ENCODE results near the gene ITGB1BP1. TPM values are rescaled to one million over a fixed set of nuclear protein-coding genes. Genes with fewer than 3 reads are reported as not detected.
"Not testable (repeated sequence)": the region's sequence is repeated elsewhere in the genome, so short reads cannot be mapped to it uniquely, and the experiment has no call there.

The ITGB1BP1 gene
- total RNA-seq, 1 experiment from 2014 or later: 93.1 TPM

DNA sequence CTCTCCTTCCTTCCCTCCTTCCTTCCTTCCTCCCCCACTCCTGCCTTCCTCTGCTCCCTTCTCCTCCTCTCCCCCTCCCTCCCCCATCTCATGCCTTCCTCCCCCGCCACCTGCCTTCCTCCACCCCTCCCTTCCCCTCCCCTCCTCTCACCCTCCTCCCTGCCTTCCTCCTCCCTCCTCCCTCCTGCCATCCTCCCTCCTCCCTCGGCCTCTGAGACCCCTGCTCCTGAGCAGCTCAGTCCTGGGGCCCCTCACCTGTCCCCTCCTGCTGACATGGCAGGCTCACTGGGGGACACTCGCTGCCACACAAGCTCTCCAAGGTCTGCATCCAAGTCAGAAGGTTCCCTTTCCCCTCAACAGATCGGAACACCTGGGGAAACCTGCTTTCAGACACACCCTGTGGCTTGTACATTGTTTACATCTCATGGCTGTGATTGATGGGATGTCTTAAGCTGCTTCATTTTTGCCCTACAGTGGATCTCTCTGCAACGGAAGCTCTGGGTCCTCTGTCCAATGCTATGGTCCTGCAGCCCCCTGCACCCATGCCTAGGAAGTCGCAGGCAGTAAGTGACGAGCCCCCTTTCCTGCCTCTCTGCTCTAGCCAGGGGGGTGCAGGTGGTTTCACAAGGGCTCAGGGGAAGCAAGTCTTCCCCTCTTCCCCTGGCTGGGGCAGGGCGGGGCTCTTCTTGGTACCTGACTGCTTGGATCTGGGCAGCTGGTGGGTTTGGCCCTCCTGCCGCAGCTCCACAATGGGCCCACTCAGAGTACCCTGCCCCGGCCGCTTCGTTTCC, 22.9 kb downstream of the ITGB1BP1 start:
- intact Hi-C loops (cut with micrococcal nuclease; ENCODE audit: unreplicated experiment): no loop called here
- TF ChIP-seq, protein P1, sequence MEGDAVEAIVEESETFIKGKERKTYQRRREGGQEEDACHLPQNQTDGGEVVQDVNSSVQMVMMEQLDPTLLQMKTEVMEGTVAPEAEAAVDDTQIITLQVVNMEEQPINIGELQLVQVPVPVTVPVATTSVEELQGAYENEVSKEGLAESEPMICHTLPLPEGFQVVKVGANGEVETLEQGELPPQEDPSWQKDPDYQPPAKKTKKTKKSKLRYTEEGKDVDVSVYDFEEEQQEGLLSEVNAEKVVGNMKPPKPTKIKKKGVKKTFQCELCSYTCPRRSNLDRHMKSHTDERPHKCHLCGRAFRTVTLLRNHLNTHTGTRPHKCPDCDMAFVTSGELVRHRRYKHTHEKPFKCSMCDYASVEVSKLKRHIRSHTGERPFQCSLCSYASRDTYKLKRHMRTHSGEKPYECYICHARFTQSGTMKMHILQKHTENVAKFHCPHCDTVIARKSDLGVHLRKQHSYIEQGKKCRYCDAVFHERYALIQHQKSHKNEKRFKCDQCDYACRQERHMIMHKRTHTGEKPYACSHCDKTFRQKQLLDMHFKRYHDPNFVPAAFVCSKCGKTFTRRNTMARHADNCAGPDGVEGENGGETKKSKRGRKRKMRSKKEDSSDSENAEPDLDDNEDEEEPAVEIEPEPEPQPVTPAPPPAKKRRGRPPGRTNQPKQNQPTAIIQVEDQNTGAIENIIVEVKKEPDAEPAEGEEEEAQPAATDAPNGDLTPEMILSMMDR (IDR thresholded peaks at IDR 0.05; ENCODE audit: unreplicated experiment): no peak
- Mint-ChIP-seq H3K4me3 (ENCODE audit: low read depth, unreplicated experiment) (no peak overlapping the region), H3K36me3 (ENCODE audit: insufficient read depth, unreplicated experiment) (peaks cover 49% of the 10 kb centered on the region), H3K4me1 (ENCODE audit: low read depth, unreplicated experiment) (no peaks in the 10 kb centered on the region), H3K9me3 (ENCODE audit: low read depth, unreplicated experiment) (no peaks in the 10 kb centered on the region), H3K27me3 (ENCODE audit: unreplicated experiment) (no peaks in the 10 kb centered on the region), H3K27ac (ENCODE audit: unreplicated experiment) (no peak overlapping the region)
- no peak for DNase-seq
- BruUV-seq (replicated peaks): no TSS peak
- CTCF ChIA-PET: no interaction called here

DNA sequence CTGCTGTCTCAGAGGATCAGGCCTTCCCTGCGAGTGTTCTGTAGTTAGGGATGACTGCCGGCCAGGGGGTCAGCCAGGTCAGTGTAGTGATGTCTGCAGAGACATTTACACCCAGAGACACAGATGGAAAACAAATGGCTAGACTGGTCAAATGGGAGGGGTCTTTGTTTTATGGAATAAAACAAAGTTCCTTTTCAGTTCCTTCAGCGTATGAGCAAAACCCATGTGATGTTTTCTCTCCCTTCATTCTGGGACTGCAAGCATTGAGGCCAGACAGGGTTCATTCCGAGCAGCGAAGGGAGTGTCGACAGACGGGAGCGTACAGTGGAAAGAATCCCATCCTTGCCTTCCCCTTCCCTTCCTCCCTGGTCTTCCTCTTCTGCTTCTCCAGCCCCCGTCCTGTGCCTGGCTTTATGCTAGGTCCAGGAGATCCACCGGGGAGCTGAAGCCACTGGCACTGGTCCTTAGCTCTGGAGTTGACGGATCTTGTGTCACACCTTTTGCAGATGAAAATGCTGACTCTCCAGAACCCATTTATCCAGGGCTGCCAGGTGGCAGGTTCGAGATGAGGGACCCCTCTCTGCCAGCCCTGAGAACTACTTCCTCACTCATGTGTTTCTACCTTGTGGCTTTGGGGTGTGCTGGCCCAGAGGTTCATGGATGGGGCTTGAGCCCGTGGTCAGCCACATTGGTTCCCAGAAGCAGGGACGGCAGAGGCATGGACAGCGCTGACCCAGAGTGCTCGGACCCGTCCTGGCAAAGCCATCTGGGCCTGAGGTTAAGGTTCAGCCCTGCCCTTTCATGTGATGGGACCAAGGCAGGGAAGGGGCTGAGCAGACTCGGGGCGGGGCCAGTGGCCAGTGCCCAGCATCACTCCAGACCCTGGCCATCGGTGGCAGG, 24.2 kb downstream of the ITGB1BP1 start:
- CTCF ChIA-PET: no interaction called here
- DNase-seq: no peak
- H3K27ac Mint-ChIP-seq (ENCODE audit: unreplicated experiment): no peak overlapping the region

DNA sequence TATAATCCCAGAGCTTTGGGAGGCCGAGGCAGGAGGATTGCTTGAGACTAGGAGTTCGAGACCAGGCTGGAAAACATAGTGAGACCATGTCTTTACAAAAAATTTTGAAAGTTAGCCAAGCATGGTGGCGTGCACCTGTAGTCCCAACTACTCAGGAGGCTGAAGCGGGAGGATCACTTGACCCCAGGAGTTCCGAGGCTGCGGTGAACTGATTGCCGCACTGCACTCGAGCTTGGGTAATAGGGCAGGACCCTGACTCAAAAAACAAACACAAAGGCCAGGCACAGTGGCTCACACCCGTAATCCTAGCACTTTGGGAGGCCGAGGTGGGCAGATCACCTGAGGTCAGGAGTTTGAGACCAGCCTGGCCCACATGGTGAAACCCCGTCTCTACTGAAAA, 25.1 kb downstream of the ITGB1BP1 start:
- DNase-seq; H3K9me3 Mint-ChIP-seq (ENCODE audit: low read depth, unreplicated experiment); intact Hi-C loops (cut with micrococcal nuclease; ENCODE audit: unreplicated experiment); BruUV-seq (replicated peaks); CTCF ChIA-PET; H3K27ac Mint-ChIP-seq (ENCODE audit: unreplicated experiment); H3K4me3 Mint-ChIP-seq (ENCODE audit: low read depth, unreplicated experiment); H3K27me3 Mint-ChIP-seq (ENCODE audit: unreplicated experiment); H3K4me1 Mint-ChIP-seq (ENCODE audit: low read depth, unreplicated experiment): not testable (repeated sequence)
- H3K36me3 Mint-ChIP-seq (ENCODE audit: insufficient read depth, unreplicated experiment): peaks cover 51% of the 10 kb centered on the region

More for the DNA sequence above, 24.2 kb downstream of the ITGB1BP1 start:
- Mint-ChIP-seq H3K9me3 (ENCODE audit: low read depth, unreplicated experiment) (no peaks in the 10 kb centered on the region), H3K4me3 (ENCODE audit: low read depth, unreplicated experiment) (no peak overlapping the region), H3K4me1 (ENCODE audit: low read depth, unreplicated experiment) (no peaks in the 10 kb centered on the region), H3K36me3 (ENCODE audit: insufficient read depth, unreplicated experiment) (peaks cover 51% of the 10 kb centered on the region), H3K27me3 (ENCODE audit: unreplicated experiment) (no peaks in the 10 kb centered on the region)
- TF ChIP-seq, protein P1 (IDR thresholded peaks at IDR 0.05; ENCODE audit: unreplicated experiment): no peak
- BruUV-seq (replicated peaks): no TSS peak
- intact Hi-C loops (cut with micrococcal nuclease; ENCODE audit: unreplicated experiment): no loop called here

DNA sequence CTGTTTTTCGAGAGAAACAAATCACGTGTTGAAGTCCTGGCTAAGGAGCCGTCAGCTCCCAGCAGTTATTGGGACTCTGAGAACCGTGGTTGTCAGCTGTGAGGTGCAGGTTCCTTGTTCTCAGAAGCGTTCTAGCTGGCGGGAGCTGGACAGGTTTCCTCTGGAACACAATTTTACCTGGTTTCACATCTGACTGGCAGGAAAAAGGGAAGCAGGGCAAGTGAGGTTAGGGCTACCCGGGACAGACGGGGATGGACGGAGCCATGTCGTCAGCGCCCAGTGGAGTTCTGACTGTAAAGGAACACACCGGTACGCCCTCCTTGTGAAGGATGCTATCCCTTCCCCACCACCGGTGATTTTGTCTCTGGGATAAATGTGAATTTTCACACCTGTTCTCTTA, 26.1 kb downstream of the ITGB1BP1 start:
- H3K27ac Mint-ChIP-seq (ENCODE audit: unreplicated experiment): no peak overlapping the region
- intact Hi-C loops (cut with micrococcal nuclease; ENCODE audit: unreplicated experiment): no loop called here
- H3K4me1 Mint-ChIP-seq (ENCODE audit: low read depth, unreplicated experiment): no peaks in the 10 kb centered on the region
- CTCF ChIA-PET: no interaction called here
- no peaks in the 10 kb centered on the region for H3K9me3 Mint-ChIP-seq (ENCODE audit: low read depth, unreplicated experiment)
- no peaks in the 10 kb centered on the region for H3K27me3 Mint-ChIP-seq (ENCODE audit: unreplicated experiment)
- no peak overlapping the region for H3K4me3 Mint-ChIP-seq (ENCODE audit: low read depth, unreplicated experiment)
- no peak for DNase-seq
- no TSS peak for BruUV-seq (replicated peaks)
- H3K36me3 Mint-ChIP-seq (ENCODE audit: insufficient read depth, unreplicated experiment): peaks cover 48% of the 10 kb centered on the region
- TF ChIP-seq, protein P1 (IDR thresholded peaks at IDR 0.05; ENCODE audit: unreplicated experiment): no peak
